Measurements from ENCODE around the gene PTPN14. TPM values are rescaled to one million over a fixed set of nuclear protein-coding genes. Genes with fewer than 3 reads are reported as not detected.

Gene PTPN14
- total RNA-seq, 1 experiment from 2014 or later: 88.4 TPM

DNA sequence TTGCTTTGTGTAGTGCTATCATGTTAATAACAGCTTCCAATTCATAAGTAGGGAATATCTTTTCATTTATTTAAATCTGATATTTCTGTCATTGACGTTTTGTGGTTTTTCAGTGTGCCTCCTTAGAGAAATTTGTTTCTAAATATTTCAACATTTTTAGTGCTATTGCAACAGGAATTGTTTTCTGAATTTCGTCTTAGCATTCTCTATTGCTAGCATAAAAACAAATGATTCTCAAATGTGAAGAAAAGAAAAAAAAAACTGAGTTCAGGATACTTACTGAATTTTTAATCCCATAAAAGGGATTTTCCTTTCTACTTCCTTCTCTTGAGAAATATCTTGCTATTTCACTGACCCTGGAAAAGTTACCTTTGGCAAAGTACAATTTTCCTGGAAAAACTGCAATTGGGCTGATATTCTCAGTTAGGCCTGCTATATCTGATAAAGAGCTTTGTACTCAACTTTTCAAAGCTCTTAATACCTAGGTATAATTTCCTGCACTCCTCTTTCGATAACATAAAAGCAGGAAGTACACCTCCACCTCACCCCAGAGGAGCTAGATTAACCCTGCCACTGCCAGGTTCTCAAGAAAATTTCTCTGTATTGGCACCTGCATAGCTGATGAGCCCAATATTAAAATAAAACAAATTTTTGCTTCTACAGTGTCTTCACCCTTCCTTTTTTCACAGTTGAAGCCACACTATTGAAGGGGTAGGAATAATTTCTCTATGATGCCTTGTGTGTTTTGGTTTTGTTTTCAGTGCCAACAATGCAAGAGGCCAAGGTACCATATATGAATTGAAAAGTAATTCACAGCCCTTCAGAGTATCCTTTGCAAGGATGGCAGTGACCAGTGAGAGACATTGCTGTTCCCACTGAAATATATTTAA, 35.6 kb downstream of the PTPN14 start (continued):
- TF ChIP-seq AR (CRISPR knock-in tag; IDR thresholded peaks at IDR 0.05) (no peak), FOXP1 (CRISPR knock-in tag; IDR thresholded peaks at IDR 0.05; ENCODE audit: borderline replicate concordance) (no peak), OVOL2 (CRISPR knock-in tag; IDR thresholded peaks at IDR 0.05; ENCODE audit: borderline replicate concordance) (no peak), CDX4 (CRISPR knock-in tag; IDR thresholded peaks at IDR 0.05; ENCODE audit: borderline replicate concordance) (no peak), SOX15 (CRISPR knock-in tag; IDR thresholded peaks at IDR 0.05) (no peak), NFYB (CRISPR knock-in tag; conservative IDR thresholded peaks at IDR 0.05; ENCODE audit: low read depth) (no peak), CBFB (CRISPR knock-in tag; IDR thresholded peaks at IDR 0.05; ENCODE audit: low read depth) (no peak), NR3C1 (CRISPR knock-in tag; conservative IDR thresholded peaks at IDR 0.05; ENCODE audit: low read depth) (no peak)

GRCh38 chr1:214514819-214515383, 36.5 kb downstream of the PTPN14 start:
- H3K9me3 Mint-ChIP-seq: peaks cover 23% of the 10 kb centered on the region
- CTCF ChIA-PET: no interaction called here
- peak overlapping the region; percentile 5 for H3K27ac Mint-ChIP-seq
- H3K4me1 Mint-ChIP-seq: peaks cover 47% of the 10 kb centered on the region
- ATAC-seq (peak; percentile 62), DNase-seq (ENCODE audit: low spot score) (no peak)
- POLR2A ChIA-PET: no interaction called here
- peaks cover 9% of the 10 kb centered on the region for H3K27me3 Mint-ChIP-seq (ENCODE audit: low read depth)
- H3K4me3 Mint-ChIP-seq: peak overlapping the region; percentile 6
- TF ChIP-seq ZNF396 (CRISPR knock-in tag; IDR thresholded peaks at IDR 0.05; ENCODE audit: borderline replicate concordance) (no peak), ZBTB21 (CRISPR knock-in tag; IDR thresholded peaks at IDR 0.05; ENCODE audit: borderline replicate concordance) (no peak), ZMAT4 (CRISPR knock-in tag; IDR thresholded peaks at IDR 0.05) (no peak), TCF7 (CRISPR knock-in tag; IDR thresholded peaks at IDR 0.05; ENCODE audit: low read depth) (no peak), CDX4 (CRISPR knock-in tag; IDR thresholded peaks at IDR 0.05; ENCODE audit: borderline replicate concordance) (no peak), ZNF121 (CRISPR knock-in tag; IDR thresholded peaks at IDR 0.05) (no peak), IRF1 (CRISPR knock-in tag; IDR thresholded peaks at IDR 0.05) (no peak)
- TF ChIP-seq, protein P1, sequence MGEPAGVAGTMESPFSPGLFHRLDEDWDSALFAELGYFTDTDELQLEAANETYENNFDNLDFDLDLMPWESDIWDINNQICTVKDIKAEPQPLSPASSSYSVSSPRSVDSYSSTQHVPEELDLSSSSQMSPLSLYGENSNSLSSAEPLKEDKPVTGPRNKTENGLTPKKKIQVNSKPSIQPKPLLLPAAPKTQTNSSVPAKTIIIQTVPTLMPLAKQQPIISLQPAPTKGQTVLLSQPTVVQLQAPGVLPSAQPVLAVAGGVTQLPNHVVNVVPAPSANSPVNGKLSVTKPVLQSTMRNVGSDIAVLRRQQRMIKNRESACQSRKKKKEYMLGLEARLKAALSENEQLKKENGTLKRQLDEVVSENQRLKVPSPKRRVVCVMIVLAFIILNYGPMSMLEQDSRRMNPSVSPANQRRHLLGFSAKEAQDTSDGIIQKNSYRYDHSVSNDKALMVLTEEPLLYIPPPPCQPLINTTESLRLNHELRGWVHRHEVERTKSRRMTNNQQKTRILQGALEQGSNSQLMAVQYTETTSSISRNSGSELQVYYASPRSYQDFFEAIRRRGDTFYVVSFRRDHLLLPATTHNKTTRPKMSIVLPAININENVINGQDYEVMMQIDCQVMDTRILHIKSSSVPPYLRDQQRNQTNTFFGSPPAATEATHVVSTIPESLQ (CRISPR knock-in tag; IDR thresholded peaks at IDR 0.05): no peak
- TF ChIP-seq, protein P2, sequence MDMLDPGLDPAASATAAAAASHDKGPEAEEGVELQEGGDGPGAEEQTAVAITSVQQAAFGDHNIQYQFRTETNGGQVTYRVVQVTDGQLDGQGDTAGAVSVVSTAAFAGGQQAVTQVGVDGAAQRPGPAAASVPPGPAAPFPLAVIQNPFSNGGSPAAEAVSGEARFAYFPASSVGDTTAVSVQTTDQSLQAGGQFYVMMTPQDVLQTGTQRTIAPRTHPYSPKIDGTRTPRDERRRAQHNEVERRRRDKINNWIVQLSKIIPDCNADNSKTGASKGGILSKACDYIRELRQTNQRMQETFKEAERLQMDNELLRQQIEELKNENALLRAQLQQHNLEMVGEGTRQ (CRISPR knock-in tag; IDR thresholded peaks at IDR 0.05): no peak
- H3K36me3 Mint-ChIP-seq: peaks cover 26% of the 10 kb centered on the region
